Neural progenitor cell (in vitro differentiated cells): ENCODE data around the gene CFDP1.

ENCODE experiments used
- CTCF ChIP-seq: fragments of 200-600 bp; sonication (generic); IDR thresholded peaks from 2 replicates; pipeline ENCODE4 v1.5.1; 2017; ENCODE audit warnings: antibody characterized with exemption, mild to moderate bottlenecking
- EZH2 ChIP-seq: fragments of 200-600 bp; sonication (generic); IDR thresholded peaks from 2 replicates; pipeline ENCODE4 v1.6.1; 2017; ENCODE audit warnings: antibody characterized with exemption, mild to moderate bottlenecking, moderate library complexity

DNA sequence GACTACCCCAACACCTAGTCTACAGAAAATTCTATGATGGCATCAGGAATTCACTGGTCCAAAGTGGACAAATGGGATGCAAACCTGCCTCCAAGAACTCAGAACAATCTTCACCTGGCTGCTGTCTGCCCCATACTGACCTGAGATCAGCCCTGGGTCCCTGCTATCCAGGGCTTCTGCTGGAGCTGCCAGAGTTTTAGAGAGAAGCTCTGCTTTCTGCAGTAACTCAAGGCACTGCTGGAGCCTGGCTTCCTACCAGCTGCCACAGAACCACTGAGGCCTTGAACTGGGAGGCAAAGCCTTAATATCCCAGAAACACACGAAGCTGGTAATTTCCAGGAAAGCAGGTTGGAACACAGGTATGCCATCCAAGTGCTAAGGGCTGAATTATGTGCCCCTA is 23.7 kb upstream of the CFDP1 start:
- TF ChIP-seq CTCF: no peak
- no peak for TF ChIP-seq EZH2
